ENCODE data around the gene BEGAIN.

The BEGAIN gene

GRCh38 chr14:100615736-100616695 is 28.8 kb upstream of the BEGAIN start:
- peak; percentile 33 for DNase-seq

- no peak for DNase-seq
These were observed 27.6 kb upstream of the BEGAIN start for GRCh38 chr14:100614803-100615202.

- peak; percentile 24 for DNase-seq
These were observed 25.8 kb upstream of the BEGAIN start for GRCh38 chr14:100612986-100613385.

- peak; percentile 45 for DNase-seq
These were observed 24.7 kb upstream of the BEGAIN start for GRCh38 chr14:100611811-100612480.

GRCh38 chr14:100610511-100611217 is 23.4 kb upstream of the BEGAIN start:
- DNase-seq, result peak; percentile 42

GRCh38 chr14:100609941-100610391 is 22.7 kb upstream of the BEGAIN start:
- DNase-seq, result peak; percentile 54

- DNase-seq, result peak; percentile 37
These were observed 22.2 kb upstream of the BEGAIN start for GRCh38 chr14:100609331-100609870.

- DNase-seq, result peak; percentile 33
These were observed 21.5 kb upstream of the BEGAIN start for GRCh38 chr14:100608586-100609330.

GRCh38 chr14:100608064-100608463 is 20.8 kb upstream of the BEGAIN start:
- DNase-seq, result no peak

- DNase-seq, result peak; percentile 31
These were observed 20.4 kb upstream of the BEGAIN start for GRCh38 chr14:100607611-100607956.

- DNase-seq, result peak; percentile 55
These were observed 19.7 kb upstream of the BEGAIN start for GRCh38 chr14:100606687-100607610.

- DNase-seq, result peak; percentile 43
These were observed 18.8 kb upstream of the BEGAIN start for GRCh38 chr14:100605706-100606686.

- peak; percentile 39 for DNase-seq
These were observed 18.0 kb upstream of the BEGAIN start for GRCh38 chr14:100605230-100605629.

GRCh38 chr14:100604709-100605108 is 17.5 kb upstream of the BEGAIN start:
- DNase-seq, result peak; percentile 54

GRCh38 chr14:100604121-100604501 is 16.9 kb upstream of the BEGAIN start:
- peak; percentile 50 for DNase-seq

GRCh38 chr14:100603341-100604120 is 16.3 kb upstream of the BEGAIN start:
- peak; percentile 52 for DNase-seq

GRCh38 chr14:100602621-100603230 is 15.5 kb upstream of the BEGAIN start:
- DNase-seq, result no peak

- no peak for DNase-seq
These were observed 14.7 kb upstream of the BEGAIN start for GRCh38 chr14:100601914-100602313.

- no peak for DNase-seq
These were observed 13.8 kb upstream of the BEGAIN start for GRCh38 chr14:100601064-100601463.
